NOMO-1 treated with dmso at 0.1 percent for 144 hours (cell line): ENCODE data around the gene HOTAIR.

Experiments used
- DNase-seq: peaks from one replicate; lab custom pipeline; 2025; ENCODE audit not compliant: unreplicated experiment; lab: John Stamatoyannopoulos, UW

Gene HOTAIR

GRCh38 chr12:54000116-54001114 lies 25.7 kb upstream of the HOTAIR start, which contains the start of gene HOXC9:
TSS of gene HOXC9 (plus strand) at chr12:54000161. CDS start at chr12:54000189, 28 bp downstream.
- DNase-seq = no peak

- DNase-seq = no peak
These were observed 24.9 kb upstream of the HOTAIR start for GRCh38 chr12:53999559-54000115.

GRCh38 chr12:53998900-53999236 lies 24.1 kb upstream of the HOTAIR start:
- DNase-seq = no peak

- DNase-seq = no peak
These were observed 23.6 kb upstream of the HOTAIR start for GRCh38 chr12:53998110-53998899.

- DNase-seq = no peak
These were observed 22.7 kb upstream of the HOTAIR start for GRCh38 chr12:53997204-53998109.

GRCh38 chr12:53996240-53997203 lies 21.8 kb upstream of the HOTAIR start:
- no peak for DNase-seq

GRCh38 chr12:53995378-53996239 lies 20.9 kb upstream of the HOTAIR start:
- peak; percentile 22 for DNase-seq

GRCh38 chr12:53995002-53995377 lies 20.2 kb upstream of the HOTAIR start:
- DNase-seq = no peak

GRCh38 chr12:53994264-53995001 lies 19.7 kb upstream of the HOTAIR start:
- DNase-seq = no peak

- no peak for DNase-seq
These were observed 19.2 kb upstream of the HOTAIR start for GRCh38 chr12:53994009-53994263.

GRCh38 chr12:53993162-53994008 lies 18.6 kb upstream of the HOTAIR start:
- no peak for DNase-seq

GRCh38 chr12:53992377-53992889 lies 17.7 kb upstream of the HOTAIR start:
- DNase-seq = no peak

- DNase-seq = no peak
These were observed 16.3 kb upstream of the HOTAIR start for GRCh38 chr12:53991077-53991460.

GRCh38 chr12:53990311-53991076 lies 15.7 kb upstream of the HOTAIR start:
- no peak for DNase-seq

- peak; percentile 29 for DNase-seq
These were observed 14.7 kb upstream of the HOTAIR start for GRCh38 chr12:53989227-53990113.
